T-helper 1 cell (primary cell): ENCODE data around the gene UBA1.
A peak's percentile ranks its signal among the peaks of the same experiment; 100 is the strongest.

Experiments
- DNase-seq, 5 donors: peaks; one replicate each; pipeline ENCODE4 v3.0.0-alpha.2; 2012 to 2020

The UBA1 gene

DNA sequence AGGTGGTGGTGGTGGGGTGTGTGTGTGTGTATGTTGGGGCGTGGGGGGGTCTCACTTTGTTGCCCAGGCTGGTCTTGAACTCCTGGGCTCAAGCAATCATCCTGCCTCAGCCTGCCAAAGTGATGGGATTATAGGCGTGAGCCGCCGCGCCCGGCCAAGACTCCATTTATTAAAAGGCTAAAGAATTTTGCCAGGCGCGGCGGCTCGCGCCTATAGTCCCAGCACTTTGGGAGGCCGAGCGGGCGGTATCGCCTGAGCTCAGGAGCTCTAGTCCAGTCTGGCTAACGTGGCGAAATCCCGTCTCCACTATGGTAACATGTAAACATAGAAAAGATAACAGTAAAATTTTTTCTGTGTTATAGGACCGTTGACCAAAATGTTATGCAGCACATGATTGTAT is 3.7 kb upstream of the UBA1 start:
- no peak for DNase-seq

DNA sequence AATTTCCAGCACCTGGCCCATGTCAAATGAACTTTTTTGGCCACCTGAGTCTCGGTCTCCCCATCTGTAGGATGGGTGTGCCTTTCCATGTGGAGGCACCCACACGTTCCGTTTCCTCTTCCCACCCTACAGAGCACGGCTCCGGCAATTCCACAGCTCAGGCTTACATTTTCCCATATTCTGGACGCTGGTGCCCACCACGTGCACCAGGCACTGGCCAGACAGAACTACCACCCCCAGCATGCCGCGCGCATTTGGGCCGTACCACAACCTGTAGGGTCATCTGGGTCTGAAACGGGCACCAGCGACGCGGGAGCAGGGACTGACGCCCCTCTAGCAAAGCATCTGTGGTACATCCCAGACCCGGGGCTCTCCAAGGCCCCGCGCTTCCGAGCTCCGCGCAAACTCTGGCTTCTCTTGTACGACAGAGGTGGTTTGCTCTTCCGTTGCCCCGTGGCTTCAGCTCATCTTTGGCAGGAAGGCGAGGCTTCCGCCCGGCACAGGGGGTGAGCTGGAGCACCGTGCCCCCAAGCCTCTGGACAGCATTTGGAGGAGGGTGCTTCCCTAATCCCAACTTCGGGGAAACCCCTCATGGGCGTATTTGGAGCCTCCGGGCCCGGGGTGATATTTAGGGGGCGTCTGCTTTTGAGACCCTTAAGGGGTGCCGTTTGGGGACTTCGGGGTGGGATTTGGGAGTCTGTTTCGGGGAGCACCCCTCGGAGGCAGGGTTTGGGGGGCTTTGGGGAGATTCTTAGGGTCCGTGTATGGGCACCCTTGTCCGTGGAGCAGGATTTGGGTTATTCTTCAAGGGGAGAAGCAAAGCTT is 3.0 kb upstream of the UBA1 start:
- DNase-seq = peak; percentile 53 to 91 (median 69)

DNA sequence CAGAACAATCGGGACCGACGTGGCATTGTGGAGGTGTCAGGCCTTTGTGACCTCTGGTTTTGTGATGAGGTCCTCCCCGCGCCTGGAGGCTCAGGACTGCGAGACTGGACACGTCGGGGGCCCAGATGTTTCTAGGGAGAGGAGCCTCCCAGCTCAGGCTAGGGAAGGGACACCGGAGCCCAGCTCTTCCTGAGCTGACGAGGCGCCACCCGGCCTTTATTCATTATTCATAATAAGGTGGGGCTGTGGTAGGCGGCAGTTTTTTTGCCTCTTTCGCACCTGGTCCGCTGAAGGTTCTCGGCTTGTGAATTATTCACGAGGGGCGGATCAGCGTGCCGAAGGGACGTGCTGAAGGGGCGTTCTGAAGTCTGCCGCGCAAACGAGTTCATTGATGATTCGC is 2.3 kb upstream of the UBA1 start:
- DNase-seq = peak in 4 of 5 donors; percentile 17 to 51 (median 24)

DNA sequence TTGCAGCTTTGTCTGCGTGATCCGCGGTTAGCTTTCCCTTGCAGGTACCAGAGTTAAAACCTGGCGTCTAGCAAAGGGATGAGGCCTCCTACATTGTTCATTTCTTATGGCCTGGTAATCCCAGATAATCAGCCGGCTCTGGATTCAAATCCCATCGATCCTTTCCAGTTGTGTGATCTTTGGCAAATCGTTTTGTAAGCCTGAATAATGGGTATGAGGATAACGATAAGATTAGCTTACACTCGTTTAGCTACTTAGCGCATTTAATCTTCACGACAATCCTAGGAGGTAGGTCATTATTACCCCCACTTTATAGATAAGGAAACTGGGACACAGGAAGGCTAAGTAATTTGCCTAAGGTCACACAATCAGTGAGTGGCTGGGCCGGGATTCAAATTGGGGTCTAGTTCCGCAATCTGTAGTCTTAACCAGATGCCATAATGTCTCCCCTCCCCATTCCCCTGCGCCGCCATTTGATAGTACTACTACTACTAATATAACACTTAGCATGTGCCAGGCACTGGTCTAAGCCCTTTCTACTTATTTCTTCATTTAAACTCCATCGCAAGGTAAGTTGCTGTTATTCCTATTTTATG is 1.7 kb upstream of the UBA1 start:
- no peak for DNase-seq

DNA sequence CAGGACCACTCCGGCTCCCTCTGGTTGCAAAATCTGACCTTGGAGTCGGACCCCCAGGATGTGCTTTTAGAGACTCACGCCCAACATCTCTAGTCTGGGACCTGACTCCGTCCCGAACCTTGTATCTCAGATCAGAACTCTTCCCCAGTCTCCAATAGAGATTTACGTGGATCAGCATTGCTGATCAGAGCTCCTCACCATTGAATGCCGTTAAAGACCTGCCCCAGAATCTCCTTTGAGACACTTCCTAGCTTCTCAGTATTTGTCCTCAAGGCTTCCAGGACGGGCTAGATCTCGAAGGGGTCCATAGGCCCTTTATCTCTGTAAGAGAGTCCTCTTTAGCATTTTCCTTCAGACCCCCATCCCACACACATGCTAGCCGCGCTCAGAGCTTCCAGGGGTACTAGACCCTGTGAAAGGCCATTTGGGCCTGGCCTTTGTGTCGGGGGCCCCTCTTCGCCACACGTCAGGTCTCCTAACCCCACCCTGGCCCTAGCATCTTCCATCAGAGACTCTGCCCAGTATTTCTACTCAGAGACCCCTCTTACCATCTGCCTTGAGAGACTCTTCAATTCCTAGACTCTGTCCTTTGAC is 662 bp downstream of the UBA1 start:
- DNase-seq = no peak

DNA sequence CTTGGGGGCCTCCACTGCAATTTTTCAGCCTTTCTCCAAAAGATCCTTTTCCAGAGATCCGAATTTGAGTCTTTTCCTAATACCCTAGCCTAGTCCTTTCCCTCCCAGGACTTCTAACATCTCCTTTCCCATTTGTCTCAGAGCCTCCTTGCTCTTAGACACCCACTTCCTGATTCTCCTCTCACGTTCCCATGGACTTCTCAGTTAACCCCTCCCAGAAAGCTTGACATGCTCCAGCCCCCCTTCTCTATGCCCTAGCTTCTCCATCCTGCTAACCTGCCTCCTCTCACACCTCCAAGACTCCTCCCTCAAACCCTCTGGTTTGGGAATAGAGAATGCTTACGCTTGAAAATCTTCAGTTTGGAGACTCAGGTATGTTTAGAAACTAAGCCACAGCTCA is 2.5 kb downstream of the UBA1 start:
- no peak for DNase-seq

DNA sequence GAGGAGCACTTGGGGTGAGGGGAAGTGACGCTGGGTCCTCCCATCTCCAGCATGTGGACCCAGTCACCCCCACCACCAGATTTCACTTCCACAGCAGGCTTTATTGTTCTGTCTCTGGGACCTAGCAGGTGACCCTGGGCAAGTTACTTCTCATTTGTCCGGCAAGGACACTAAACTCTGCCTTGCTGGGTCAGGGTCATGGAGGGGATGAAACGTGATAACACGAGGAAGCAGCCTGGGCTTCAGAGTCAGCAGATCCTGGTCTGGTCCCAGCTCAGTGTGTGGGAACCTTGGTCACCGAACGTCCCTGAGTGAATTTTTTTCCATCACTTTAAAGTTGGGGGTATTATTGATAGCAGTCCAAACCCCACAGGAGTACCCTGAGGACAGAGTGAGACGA is 3.9 kb downstream of the UBA1 start:
- no peak for DNase-seq

DNA sequence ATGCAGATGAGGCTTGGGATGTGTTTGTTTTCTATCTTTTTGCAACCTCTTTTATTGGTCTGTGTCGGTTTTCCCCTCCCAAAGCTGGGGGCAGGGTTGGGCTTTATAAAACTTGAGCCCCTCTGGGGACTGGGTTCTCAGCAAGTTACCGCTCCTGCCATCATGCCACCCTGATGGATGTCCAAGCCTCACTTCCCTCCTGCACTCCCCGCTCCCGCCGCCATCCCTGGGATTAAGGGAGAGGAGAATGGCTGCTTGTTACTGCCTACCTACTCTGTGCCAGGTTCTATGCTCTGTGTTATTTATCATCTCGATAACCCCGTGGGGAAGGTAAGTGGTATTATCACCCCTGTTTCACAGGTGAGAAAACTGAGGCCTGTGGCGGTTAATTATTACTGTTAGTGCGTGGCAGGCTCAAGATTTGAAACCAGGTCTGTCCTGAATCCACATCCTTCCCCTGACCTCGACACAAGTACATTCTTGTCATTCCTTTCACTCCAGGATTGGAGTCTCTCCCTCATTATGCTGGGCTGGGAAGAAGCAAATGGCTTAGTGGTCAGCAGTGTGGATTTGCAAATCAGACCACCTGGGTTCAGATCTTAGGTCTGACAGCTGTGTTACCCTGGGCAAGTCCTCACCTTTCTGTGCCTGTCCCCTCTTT is 4.5 kb downstream of the UBA1 start:
- DNase-seq = no peak

DNA sequence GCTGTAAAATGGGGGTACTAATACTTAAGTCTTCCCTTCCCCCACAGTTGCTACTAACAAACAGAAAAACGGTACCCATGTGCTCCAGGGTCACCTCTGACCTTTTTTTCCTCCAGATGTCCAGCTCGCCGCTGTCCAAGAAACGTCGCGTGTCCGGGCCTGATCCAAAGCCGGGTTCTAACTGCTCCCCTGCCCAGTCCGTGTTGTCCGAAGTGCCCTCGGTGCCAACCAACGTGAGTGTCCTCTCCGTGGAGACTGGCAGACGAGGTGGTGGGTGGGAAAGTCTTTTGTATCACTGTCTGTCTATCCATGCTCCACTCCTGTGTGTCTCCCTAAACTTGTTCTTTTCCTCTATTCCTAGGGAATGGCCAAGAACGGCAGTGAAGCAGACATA is 5.1 kb downstream of the UBA1 start:
- DNase-seq = no peak

DNA sequence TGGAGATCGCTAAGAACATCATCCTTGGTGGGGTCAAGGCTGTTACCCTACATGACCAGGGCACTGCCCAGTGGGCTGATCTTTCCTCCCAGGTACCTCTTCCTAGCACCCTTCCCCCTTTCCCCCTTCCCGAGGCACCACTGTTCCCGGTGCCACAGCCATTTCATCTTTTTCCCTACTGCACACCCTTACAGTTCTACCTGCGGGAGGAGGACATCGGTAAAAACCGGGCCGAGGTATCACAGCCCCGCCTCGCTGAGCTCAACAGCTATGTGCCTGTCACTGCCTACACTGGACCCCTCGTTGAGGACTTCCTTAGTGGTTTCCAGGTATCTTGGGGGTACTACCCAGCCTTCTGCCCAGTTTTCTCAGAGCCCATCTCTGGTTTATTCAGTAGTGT is 5.7 kb downstream of the UBA1 start:
- DNase-seq = no peak

DNA sequence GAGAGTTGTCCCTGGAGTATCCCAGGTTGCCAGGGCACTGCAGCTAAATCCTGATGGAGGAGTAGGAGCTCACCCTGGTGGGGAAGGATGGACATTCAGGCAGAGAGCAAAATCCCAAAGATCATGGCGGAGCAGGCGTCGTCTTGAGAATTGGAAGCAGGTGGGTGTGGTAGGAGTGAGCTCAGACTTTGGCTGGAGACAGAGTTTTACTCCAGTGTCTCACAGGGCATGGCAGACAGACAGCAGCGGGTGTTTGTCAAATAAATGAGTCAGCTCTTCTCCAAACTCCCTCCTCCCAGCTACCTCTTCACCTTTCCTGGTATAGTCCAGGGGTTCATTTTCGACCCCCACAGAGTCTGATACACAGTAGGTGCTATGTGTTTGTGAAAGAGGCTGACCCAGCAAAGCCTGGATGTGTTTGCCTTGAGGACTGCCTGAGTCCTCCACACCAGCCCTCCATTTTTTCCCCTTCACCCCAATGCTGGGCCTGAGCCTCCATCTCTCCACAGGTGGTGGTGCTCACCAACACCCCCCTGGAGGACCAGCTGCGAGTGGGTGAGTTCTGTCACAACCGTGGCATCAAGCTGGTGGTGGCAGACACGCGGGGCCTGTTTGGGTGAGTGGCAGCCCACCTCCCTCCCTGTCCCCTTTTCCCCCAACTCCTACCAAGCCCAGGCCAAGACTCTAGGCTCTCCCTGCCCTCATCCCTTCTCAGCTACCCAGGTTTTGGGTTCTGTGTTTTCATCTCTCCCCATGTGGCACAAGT is 6.9 kb downstream of the UBA1 start:
- DNase-seq = no peak

DNA sequence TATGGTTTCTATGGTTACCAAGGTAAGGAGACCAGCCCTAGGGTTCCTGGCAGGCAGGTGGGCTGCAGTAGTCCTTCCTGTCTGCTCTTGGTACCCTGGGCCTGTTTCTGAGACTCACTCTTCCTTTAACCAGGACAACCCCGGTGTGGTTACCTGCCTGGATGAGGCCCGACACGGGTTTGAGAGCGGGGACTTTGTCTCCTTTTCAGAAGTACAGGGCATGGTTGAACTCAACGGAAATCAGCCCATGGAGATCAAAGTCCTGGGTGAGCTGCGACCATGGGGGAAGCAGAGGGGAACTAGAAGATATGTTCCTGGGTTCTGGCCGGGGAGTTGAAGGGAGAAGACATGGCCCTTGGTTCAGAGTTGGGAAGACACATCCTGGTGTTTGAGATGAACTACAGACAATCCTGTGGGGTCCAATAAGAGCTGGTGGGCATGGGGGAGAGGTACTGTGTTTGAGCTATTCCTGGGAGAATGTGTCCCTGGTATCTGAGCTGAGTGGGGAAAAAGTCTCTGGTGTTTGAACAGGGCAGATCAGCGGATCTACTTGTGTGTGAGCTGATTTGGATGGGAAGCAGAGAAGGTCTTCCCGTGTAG is 7.8 kb downstream of the UBA1 start:
- DNase-seq = no peak

DNA sequence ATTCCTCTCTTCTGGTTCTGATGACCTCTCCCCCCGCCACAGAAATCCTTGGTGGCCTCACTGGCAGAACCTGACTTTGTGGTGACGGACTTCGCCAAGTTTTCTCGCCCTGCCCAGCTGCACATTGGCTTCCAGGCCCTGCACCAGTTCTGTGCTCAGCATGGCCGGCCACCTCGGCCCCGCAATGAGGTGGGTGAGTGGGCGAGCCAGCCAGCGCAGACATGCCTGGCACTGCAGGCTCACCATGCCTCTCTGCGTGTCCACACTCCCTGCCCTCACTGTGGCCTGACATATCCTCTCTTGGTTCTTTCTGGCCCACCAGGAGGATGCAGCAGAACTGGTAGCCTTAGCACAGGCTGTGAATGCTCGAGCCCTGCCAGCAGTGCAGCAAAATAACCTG is 8.7 kb downstream of the UBA1 start:
- no peak for DNase-seq

DNA sequence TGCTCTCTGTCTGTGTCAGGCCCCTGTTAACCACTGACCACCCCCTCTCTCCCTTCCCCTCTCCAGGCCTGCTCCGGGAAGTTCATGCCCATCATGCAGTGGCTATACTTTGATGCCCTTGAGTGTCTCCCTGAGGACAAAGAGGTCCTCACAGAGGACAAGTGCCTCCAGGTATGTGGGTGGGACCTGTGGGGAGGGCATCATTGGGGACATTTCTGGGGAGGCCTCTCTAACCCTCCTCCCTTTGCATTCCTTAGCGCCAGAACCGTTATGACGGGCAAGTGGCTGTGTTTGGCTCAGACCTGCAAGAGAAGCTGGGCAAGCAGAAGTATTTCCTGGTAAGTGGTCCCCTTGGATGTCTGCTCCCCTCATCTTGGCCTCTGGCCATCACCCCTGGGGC is 9.2 kb downstream of the UBA1 start:
- DNase-seq = no peak

DNA sequence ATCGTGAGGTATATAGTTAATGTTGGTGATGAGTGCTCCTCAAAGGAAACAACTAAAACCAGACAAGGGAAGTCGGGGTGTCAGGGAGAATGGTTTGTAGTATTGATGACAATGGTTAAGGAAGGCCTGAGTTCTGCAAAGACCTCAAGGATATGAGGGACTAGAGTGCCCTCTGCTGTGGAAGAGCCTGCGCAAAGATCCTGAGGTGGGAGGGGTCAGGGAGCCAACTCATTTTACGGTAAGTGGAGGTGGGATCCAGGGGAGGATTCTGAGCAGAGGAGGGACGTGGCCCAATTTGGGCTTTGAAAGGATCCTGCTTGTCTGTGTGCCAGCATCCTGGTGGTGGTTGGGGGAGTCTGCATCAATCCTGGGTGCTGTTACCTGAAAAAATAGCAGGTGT is 11.3 kb downstream of the UBA1 start:
- no peak for DNase-seq

DNA sequence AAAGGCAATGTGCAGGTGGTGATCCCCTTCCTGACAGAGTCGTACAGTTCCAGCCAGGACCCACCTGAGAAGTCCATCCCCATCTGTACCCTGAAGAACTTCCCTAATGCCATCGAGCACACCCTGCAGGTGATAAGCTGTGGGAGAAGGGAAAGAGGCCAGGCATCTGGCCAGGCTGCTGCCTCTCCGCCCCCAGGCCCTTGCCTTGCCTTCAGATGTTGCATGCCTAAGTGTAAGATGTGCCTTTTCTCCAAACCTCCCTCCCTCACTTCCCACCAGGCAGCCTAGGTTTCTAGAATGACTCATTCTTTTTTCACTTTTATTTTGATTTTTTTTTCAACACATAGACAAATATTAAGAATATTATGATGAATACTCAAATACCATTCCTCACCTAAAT is 12.7 kb downstream of the UBA1 start:
- DNase-seq = no peak

DNA sequence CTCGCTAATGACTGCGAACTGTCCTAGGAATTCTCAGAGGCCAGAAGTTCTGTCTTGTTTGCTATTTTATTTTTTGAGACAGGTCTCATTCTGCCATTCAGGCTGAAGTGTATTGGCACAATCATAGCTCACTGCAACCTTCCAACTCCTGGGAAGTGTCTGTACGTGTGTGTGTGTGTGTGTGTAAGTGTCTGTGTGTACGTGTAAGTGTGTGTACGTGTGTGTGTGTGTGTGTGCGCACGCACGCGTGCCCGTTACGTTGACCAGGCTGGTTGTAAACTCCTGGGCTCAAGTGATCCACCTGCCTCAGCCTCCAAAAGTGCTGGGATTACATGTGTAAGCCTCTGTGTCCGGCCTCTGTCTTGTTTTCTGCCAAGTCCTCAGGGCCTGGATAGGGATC is 14.5 kb downstream of the UBA1 start:
- DNase-seq = no peak

DNA sequence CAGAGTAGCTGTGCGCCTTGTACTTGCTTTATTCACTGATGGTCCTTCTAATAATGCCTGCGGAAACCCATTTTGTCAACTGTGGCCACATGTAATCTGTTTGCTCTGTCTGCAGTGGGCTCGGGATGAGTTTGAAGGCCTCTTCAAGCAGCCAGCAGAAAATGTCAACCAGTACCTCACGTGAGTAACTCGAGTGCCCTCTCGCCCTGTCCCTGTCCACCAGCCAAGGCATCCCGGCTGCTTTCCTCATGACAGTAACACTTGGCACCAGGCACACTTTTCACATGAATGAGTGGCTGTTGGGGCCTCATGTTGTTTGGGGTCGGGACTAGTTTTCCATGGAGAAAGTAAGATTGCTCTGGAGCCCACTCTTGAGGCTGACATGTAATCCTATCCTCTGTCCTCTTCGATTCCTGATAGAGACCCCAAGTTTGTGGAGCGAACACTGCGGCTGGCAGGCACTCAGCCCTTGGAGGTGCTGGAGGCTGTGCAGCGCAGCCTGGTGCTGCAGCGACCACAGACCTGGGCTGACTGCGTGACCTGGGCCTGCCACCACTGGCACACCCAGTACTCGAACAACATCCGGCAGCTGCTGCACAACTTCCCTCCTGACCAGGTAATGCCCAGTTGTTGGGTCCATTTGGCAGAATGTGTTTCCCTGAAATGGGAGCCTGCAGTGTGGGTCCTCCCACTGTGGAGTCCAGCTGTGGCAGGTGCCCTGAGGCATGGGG is 16.0 kb downstream of the UBA1 start:
- no peak for DNase-seq

DNA sequence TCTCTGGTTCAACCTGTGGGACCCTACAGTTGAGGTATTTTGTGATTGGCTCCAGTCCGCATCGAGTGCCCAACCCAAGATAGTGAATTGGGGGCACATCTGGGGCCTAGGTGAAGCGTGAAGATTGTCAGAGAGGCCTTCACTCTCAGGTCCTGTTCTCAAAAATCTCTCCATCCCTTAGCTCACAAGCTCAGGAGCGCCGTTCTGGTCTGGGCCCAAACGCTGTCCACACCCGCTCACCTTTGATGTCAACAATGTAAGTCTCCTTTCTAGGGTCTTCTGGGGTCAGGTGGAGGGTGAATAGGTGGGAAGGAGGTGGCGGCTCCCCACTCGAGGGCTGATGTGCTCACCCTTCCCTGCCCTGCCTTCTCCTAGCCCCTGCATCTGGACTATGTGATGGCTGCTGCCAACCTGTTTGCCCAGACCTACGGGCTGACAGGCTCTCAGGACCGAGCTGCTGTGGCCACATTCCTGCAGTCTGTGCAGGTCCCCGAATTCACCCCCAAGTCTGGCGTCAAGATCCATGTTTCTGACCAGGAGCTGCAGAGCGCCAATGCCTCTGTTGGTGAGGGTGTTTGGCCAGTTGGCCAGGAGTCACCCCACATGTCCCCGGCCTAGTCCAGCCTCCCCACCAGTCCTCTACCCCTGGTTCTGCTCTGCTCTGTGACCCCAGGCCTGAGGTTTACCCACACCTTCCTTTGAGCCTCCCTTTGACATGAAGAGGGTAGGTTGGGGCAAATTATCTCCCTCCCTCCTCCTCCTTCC is 17.2 kb downstream of the UBA1 start:
- DNase-seq = no peak

DNA sequence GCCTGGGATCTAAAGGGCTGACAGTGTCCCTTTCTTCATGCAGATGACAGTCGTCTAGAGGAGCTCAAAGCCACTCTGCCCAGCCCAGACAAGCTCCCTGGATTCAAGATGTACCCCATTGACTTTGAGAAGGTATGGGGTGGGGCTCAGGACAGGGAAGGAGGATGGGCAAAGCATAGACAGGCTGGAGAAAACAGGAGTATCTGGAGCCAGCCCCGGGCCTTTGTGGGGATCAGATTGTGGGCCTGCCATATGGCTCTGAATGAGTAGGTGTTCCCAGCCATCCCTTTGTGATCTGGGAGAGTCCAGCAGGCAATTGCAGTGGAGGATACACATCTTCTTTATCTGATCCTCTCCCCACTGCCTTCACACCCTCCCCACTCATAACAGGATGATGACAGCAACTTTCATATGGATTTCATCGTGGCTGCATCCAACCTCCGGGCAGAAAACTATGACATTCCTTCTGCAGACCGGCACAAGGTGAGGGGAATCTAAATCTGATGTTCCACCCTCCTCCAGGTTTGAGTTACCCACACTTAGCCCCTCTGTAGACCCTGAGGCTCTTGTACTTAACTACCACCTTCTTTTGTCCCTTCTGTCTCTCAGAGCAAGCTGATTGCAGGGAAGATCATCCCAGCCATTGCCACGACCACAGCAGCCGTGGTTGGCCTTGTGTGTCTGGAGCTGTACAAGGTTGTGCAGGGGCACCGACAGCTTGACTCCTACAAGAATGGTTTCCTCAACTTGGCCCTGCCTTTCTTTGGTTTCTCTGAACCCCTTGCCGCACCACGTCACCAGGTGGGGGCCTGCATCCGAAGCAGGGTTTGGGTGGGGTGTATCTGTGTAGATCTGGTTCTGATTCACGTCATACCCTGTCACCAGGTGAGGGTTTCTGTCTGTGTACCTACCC is 19.0 kb downstream of the UBA1 start:
- no peak for DNase-seq
